ENCODE data around the gene HCFC1.

- no peak for TF ChIP-seq CTCF (IDR thresholded peaks at IDR 0.05; ENCODE audit: insufficient read depth, low read depth, low read length)
- TF ChIP-seq EZH2 (IDR thresholded peaks at IDR 0.05; ENCODE audit: insufficient read depth, low read length), result no peak
Observed at GRCh38 chrX:153954558-153955227, 16.9 kb downstream of the HCFC1 start.
